Measurements from ENCODE around the gene GDF15.

DNA sequence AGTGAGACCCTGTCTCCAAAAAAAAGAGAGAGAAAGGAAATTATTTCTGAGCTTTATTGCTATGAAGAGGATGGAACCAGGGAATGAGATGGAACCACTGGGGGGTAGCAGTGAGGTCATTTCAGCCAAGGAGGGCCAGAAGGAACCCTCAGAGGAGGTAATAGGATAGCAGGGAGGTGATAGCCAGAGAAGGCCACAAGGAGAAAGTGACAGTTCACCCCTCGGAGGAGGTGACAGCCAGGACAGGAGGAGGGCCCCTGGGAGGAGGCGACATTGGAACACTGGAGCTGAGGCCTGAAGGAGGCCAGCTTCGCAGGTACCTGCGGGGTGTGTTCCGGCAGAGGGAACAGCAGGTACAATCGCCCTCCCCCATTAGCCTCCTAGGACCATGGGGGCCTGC lies 46.2 kb upstream of the GDF15 start:
- TF ChIP-seq FOXK2 (IDR thresholded peaks at IDR 0.05), result no peak
- TF ChIP-seq ARNT (IDR thresholded peaks at IDR 0.05), result no peak
- TF ChIP-seq FOXM1 (IDR thresholded peaks at IDR 0.05; ENCODE audit: borderline replicate concordance), result no peak
- TF ChIP-seq SUZ12 (IDR thresholded peaks at IDR 0.05), result no peak
- no peak for TF ChIP-seq CTBP1 (IDR thresholded peaks at IDR 0.05; ENCODE audit: borderline replicate concordance)
- no peak for TF ChIP-seq BHLHE40 (IDR thresholded peaks at IDR 0.05; ENCODE audit: borderline replicate concordance)
- TF ChIP-seq SP1 (IDR thresholded peaks at IDR 0.05), result no peak
- TF ChIP-seq HDGF (IDR thresholded peaks at IDR 0.05; ENCODE audit: borderline replicate concordance), result no peak
